ENCODE results near the gene TRAPPC12.

The TRAPPC12 gene

DNA sequence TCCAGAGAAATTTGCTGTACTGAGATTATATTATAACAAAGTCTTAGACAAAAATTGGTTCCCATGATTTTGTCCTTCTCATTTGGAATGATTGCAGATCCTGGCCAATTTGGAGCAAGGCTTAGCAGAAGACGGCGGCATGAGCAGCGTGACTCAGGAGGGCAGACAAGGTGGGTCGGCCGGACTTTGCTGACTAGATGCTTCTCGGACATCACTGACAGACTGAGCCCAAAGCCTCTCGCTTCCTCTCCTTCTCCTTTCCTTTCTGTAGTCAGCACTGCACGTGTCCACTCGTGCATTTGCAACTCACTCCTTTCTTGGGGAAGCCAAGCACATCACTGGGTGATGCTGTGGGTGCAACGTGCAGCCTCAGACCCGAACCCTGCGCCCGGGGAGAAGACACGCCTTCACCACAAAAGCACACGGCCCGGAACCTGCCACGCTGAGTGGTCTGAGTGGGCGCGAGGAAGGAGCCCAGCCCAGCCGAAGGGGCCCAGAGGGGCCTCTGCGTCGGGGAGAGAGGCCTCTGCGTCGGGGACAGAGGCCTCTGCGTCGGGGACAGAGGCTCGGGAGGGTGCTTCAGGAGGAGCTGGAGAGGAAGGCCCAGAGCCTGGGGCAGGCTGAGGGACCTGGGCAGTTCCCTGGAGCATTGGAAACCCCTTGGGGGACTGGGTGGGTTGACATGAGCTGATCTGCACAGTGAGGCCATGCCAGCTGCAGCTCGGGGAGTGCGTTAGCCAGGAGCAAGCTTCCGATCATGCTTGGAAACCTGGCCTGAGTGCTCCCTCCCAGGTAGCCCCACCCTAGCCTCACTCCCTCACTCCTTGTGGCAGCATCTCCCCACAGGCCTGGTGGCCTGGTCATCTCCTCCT is 78.3 kb downstream of the TRAPPC12 start:
- no peak for DNase-seq

GRCh38 chr2:3458396-3459184 is 79.1 kb downstream of the TRAPPC12 start:
- DNase-seq = no peak

- DNase-seq = no peak
Observed at GRCh38 chr2:3459185-3460015, 79.9 kb downstream of the TRAPPC12 start.

DNA sequence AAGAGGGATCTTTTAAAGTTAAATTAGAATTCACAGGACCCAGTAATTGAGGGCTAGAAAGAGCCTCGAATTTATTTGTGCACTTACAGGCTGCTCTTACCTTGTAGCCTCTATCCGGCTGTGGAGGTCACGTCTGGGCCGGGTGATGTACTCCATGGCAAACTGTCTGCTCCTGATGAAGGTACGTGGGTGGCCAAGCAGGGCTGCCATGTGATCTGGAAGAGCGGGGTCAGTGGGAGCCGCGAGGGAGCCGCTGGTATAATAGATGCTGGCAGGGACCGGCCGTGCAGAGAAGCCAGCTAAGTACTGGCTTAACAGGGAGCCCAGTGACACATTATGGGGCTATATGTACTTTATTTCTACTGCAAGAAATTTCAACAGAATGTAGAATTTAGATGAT is 80.7 kb downstream of the TRAPPC12 start:
- no peak for DNase-seq

GRCh38 chr2:3460831-3461800 is 81.6 kb downstream of the TRAPPC12 start:
- DNase-seq = no peak

- DNase-seq = no peak
Observed at GRCh38 chr2:3461801-3462492, 82.5 kb downstream of the TRAPPC12 start.

DNA sequence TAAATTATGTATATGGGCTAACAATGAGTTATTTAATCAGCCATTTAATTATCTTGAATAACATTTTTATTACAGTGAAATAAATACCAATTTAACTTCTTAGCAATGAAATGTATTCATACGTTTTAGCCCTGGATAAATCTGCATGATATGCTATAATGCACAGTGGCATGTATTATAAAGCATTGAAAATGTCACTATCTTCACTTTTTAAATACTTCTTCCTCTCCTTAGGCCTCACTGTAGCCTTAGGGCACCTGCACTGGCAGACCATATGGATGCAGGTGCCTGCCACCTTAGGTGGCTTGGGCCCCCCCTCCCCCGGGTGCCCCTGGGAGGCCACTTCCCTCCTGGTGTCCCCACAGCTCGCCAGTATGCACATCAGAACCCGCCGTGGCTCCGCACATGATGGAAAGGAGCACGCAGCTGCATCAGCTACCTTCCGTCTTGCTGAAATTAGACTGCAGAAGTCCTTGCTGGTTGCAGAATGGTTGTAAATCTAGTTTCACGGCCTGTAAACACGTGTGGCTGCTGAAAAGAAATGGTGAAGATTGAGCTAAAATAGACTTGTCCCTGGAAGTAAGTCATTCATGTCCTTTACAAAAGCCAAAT is 83.1 kb downstream of the TRAPPC12 start:
- DNase-seq = no peak

- no peak for DNase-seq
Observed at GRCh38 chr2:3463186-3463835, 83.8 kb downstream of the TRAPPC12 start.

DNA sequence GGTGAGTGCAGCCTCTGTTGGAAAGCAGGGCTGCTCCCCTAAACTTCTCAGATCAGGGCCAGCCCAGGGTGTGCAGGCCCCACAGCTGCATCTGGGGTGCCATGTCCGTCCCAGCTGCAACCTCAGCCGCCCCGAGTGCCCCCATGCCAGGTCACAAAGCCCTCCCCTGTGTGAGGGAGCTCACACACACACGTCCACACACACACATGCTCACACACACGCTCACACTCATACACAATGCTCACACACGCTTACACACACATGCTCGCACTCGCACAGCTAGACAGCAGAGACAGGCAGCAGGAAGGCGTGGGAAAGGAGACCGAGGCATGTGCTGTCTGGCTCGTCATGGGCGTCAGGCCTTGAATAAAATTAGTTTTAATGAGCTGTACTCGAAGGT is 84.5 kb downstream of the TRAPPC12 start:
- DNase-seq = no peak

- no peak for DNase-seq
Observed at GRCh38 chr2:3464401-3465005, 85.0 kb downstream of the TRAPPC12 start.

GRCh38 chr2:3465328-3465727 is 85.8 kb downstream of the TRAPPC12 start:
- no peak for DNase-seq

GRCh38 chr2:3465844-3466481 is 86.5 kb downstream of the TRAPPC12 start:
- no peak for DNase-seq

DNA sequence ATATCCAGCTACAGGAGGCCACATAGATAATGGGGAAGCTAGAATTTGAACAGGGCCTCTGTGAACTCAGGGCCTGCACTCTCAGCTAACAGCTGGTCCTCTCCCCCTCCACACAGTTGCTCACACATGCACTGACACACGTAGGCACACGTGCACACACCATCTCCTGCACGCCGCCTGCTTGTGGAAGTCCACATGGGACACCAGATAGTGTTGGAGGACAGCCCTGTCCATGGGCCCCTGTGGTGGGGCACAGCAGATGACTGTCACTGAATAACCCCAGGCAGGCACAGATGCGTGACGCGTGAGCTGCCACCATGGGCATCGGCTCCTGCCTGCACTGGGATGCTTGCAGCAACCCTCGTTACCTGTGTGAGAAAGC is 87.0 kb downstream of the TRAPPC12 start:
- DNase-seq = no peak

- no peak for DNase-seq
Observed at GRCh38 chr2:3466966-3467365, 87.5 kb downstream of the TRAPPC12 start.

DNA sequence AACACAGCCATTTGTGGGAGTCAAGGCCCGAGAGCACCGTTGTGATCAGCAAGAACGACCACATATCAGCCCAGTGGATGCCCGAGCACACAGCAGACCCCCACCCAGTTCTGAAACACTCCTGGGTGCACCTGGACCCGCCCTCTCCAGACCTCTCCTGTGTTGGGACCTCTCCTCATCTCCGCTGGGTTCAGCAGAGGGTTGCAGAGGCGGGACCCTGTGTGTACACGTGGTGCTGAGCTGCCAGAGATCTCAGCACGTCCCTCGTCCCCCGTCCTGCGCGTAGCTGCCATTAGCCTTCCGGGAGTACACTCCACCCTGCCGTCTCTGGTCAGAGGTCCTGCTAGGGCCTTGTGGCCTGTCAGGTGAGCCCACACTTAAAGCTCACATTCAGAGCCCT is 88.2 kb downstream of the TRAPPC12 start:
- DNase-seq = no peak

- no peak for DNase-seq
Observed at GRCh38 chr2:3468296-3468988, 88.9 kb downstream of the TRAPPC12 start.

GRCh38 chr2:3469486-3469885 is 90.0 kb downstream of the TRAPPC12 start:
- DNase-seq = no peak

- no peak for DNase-seq
Observed at GRCh38 chr2:3470166-3470651, 90.7 kb downstream of the TRAPPC12 start.

All from activated naive CD4-positive, alpha-beta T cell (primary cell).